GM12891 (cell line): ENCODE results near the gene CBFA2T2.

Experiments
- PAX5 ChIP-seq: IDR thresholded peaks from 2 replicates; pipeline ENCODE4 v1.6.1; 2011; ENCODE audit warnings: low read length, moderate library complexity, mild to moderate bottlenecking; ENCODE audit not compliant: insufficient read depth, severe bottlenecking
- POLR2A ChIP-seq: IDR thresholded peaks from 2 replicates; pipeline ENCODE4 v1.6.1; 2011; ENCODE audit warnings: low read depth, low read length, control low read depth
- POLR2AphosphoS5 ChIP-seq: IDR thresholded peaks from 2 replicates; pipeline ENCODE4 v1.6.1; 2011; ENCODE audit warnings: low read depth, low read length, control low read depth
- POU2F2 ChIP-seq: IDR thresholded peaks from 2 replicates; pipeline ENCODE4 v1.6.1; 2011; ENCODE audit warnings: low read depth, mild to moderate bottlenecking, control low read depth, low read length, moderate library complexity
- SPI1 ChIP-seq: IDR thresholded peaks from 2 replicates; pipeline ENCODE4 v1.6.1; 2011; ENCODE audit warnings: low read depth, low read length, control low read depth
- TAF1 ChIP-seq: IDR thresholded peaks from 2 replicates; pipeline ENCODE4 v1.6.1; 2011; ENCODE audit warnings: low read depth, low read length, control low read depth

DNA sequence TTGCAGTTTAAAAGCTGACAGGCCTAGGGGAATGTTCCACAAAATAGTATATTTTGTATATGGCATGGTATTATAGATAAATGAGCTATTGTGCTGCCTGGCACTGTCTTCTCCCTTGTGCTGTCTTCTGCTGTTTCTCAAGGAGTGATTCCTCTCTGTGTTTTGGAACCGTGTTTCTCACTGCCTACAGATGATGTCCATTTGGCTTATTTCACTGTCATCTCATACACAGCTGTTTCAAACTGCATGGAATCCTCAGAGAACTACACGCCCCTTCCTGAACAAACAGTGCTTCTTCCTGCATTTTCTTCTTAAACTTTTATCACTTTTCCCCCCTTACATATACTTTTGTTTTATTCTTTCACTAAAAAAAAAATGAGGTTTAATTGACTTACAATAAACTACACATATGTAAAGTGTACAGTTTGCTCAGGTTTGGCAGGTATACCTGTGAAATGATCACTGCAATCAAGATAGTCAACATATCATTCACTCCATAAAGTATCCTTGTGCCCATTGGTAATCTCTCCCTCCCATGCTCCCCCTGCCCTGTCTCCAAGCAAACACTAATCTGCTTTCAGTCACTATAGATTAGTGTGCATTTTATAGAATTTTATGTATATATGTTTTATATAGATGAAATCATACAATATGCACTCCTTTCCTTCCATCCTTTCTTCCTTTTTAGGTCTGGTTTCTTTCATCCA is 43.0 kb downstream of the CBFA2T2 start:
- TF ChIP-seq POLR2A (no peak), TAF1 (no peak), POLR2AphosphoS5 (no peak), SPI1 (no peak), PAX5 (no peak), POU2F2 (no peak)
